ENCODE data around the gene NUP214.
A peak's percentile ranks its signal among the peaks of the same experiment; 100 is the strongest.

Gene NUP214

GRCh38 chr9:131273856-131274673 is 148.7 kb downstream of the NUP214 start:
- H3K27ac ChIP-seq, result no peak overlapping the region
- in situ Hi-C loops (cut with HindIII; ENCODE audit: low pct_ligation_motif_present, low sequenced_read_pairs), result no loop called here
- H3K36me3 ChIP-seq (replicated peaks), result no peaks in the 10 kb centered on the region
- H3K4me3 ChIP-seq (ENCODE audit: low read depth, low read length), result no peak overlapping the region
- H3K27me3 ChIP-seq (replicated peaks), result peaks cover 21% of the 10 kb centered on the region
- TF ChIP-seq CTCF (IDR thresholded peaks at IDR 0.05; ENCODE audit: low read depth, low read length, missing control alignments), result no peak
- no peak for DNase-seq

- TF ChIP-seq CTCF (IDR thresholded peaks at IDR 0.05; ENCODE audit: low read depth, low read length, missing control alignments), result no peak
- Histone ChIP-seq H3K27me3 (replicated peaks) (peaks cover 21% of the 10 kb centered on the region), H3K4me3 (ENCODE audit: low read depth, low read length) (no peak overlapping the region), H3K36me3 (replicated peaks) (no peaks in the 10 kb centered on the region), H3K27ac (no peak overlapping the region)
- DNase-seq, result no peak
- in situ Hi-C loops (cut with HindIII; ENCODE audit: low pct_ligation_motif_present, low sequenced_read_pairs), result no loop called here
Measured at GRCh38 chr9:131274674-131275331, 149.4 kb downstream of the NUP214 start.

DNA sequence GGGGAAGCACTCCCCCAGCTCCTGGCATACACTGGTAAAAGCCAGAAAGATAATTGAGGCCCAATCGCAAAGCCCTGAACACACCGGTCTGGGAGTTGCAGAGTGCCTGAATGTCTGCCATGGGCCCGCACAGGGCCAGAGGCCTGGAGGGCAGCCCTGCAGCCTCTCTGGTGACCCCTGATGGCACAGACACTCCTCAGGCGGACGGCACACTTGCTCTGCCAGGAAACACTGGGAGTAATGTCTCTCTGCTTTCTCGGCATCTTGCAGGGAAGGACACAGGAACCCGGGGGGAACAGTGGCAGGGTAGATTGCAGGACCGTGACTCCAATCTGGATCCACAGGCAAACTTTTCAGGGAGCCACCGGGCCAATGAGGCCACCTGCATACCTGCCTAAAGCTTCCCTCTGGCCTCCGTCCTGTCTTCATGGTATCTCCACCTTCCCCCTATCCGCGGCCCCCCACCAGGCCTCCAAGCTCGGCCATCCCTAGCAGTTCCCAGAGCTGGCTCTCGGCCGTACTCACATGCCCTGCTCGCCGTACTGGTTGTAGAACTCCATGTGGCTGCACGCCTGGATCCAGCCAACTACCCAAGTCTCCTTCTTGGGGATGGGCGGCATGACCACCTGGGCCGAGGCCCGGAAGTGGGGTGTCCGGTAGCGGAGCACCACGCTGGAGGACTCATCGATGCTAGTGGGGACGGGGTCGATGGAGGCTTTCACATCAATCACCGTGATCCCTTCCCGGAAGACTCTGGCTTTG is 150.1 kb downstream of the NUP214 start:
- peaks cover 21% of the 10 kb centered on the region for H3K27me3 ChIP-seq (replicated peaks)
- H3K27ac ChIP-seq, result no peak overlapping the region
- H3K4me3 ChIP-seq (ENCODE audit: low read depth, low read length), result no peak overlapping the region
- H3K36me3 ChIP-seq (replicated peaks), result no peaks in the 10 kb centered on the region
- DNase-seq, result no peak
- no peak for TF ChIP-seq CTCF (IDR thresholded peaks at IDR 0.05; ENCODE audit: low read depth, low read length, missing control alignments)
- in situ Hi-C loops (cut with HindIII; ENCODE audit: low pct_ligation_motif_present, low sequenced_read_pairs), result no loop called here

DNA sequence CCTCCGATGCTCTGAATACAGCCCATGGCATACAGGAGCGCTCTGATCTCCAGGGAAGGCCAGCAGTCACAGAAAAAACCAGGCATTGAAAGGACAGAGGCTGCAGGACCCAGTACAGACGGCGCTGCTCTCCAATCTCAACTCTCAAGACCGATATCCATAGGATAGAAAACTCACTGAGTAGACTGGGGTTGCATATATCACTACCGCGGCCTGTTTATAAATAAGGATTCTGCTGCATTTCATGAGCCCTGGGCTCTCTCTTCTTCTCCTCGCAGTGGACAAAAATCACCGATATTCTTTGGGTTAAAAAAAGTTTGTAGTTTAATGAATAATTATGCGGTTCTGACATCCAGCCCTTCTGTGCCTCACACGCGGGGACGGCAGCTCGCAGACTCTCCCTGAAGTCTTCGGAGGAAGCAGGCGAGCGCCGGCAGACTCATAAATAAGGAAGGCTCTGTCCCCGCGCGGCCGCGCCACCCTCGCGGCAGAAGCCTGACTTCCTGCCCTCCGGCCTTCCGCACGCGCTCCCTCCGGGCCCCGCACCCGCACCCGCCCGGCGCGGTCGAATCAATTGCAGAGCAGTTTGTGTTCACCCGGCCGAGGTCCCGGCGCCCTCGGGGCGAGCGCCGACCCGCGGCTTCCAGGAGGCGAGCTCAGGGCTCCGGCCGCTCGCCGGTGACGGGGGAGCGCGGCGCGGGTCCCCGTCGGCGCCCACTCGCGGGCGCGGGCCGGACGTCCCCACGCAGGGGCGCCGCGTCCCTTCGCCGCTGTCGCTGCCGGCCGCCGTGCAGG is 150.9 kb downstream of the NUP214 start, which contains the start of gene FAM78A:
Gene FAM78A (minus strand): TSS at position 417 of the 795 bp plus-strand sequence. CDS start 331 bp downstream, at position 86.
- no peak for TF ChIP-seq CTCF (IDR thresholded peaks at IDR 0.05; ENCODE audit: low read depth, low read length, missing control alignments)
- no peak for DNase-seq
- Histone ChIP-seq H3K27ac (peak within 1 kb of the TSS; percentile 19), H3K36me3 (replicated peaks) (no peaks in the 10 kb centered on the region), H3K4me3 (ENCODE audit: low read depth, low read length) (peak within 1 kb of the TSS; percentile 30), H3K27me3 (replicated peaks) (peaks cover 23% of the 10 kb centered on the region)
- in situ Hi-C loops (cut with HindIII; ENCODE audit: low pct_ligation_motif_present, low sequenced_read_pairs), result no loop called here

GRCh38 chr9:131276891-131277286 is 151.5 kb downstream of the NUP214 start:
- no peak overlapping the region for H3K27ac ChIP-seq
- no peaks in the 10 kb centered on the region for H3K36me3 ChIP-seq (replicated peaks)
- in situ Hi-C loops (cut with HindIII; ENCODE audit: low pct_ligation_motif_present, low sequenced_read_pairs), result no loop called here
- TF ChIP-seq CTCF (IDR thresholded peaks at IDR 0.05; ENCODE audit: low read depth, low read length, missing control alignments), result no peak
- peak overlapping the region; percentile 5 for H3K4me3 ChIP-seq (ENCODE audit: low read depth, low read length)
- DNase-seq, result no peak
- peaks cover 29% of the 10 kb centered on the region for H3K27me3 ChIP-seq (replicated peaks)
